Gastroesophageal sphincter (tissue), 3 donors: ENCODE results near the gene ATP5MC2.

Experiments
- CTCF ChIP-seq, 4 experiments: fragments of 200-600 bp in 2 of 4; fragments of 450-650 bp in 2 of 4; sonication (generic) in 1 of 4; IDR thresholded peaks; one replicate each; pipeline ENCODE4 v1.5.1; 2017 to 2019; ENCODE audit warnings: antibody characterized with exemption in 4 of 4, mild to moderate bottlenecking in 2 of 4, moderate library complexity in 2 of 4
- EP300 ChIP-seq: sonication (generic); formaldehyde crosslinking; IDR thresholded peaks from one replicate; pipeline ENCODE4 v1.6.1; 2017; ENCODE audit warnings: antibody characterized with exemption, mild to moderate bottlenecking
- POLR2A ChIP-seq, 2 donors: fragments of 450-650 bp; IDR thresholded peaks; one replicate each; pipeline ENCODE4 v1.6.1; 2017; ENCODE audit warnings: antibody characterized with exemption in 2 of 2, mild to moderate bottlenecking in 2 of 2, moderate library complexity in 1 of 2
- POLR2AphosphoS5 ChIP-seq: sonication (generic); formaldehyde crosslinking; IDR thresholded peaks from one replicate; pipeline ENCODE4 v1.6.1; 2017; ENCODE audit warnings: antibody characterized with exemption

GRCh38 chr12:53683983-53684382 lies 8.1 kb upstream of the ATP5MC2 start:
- TF ChIP-seq CTCF (IDR thresholded peaks at IDR 0.05), result no peak
- TF ChIP-seq POLR2A (IDR thresholded peaks at IDR 0.05), result no peak
- TF ChIP-seq EP300, result no peak
- no peak for TF ChIP-seq POLR2AphosphoS5
